HepG2 (cell line): Measurements from ENCODE around the gene PARK7. TPM values are rescaled to one million over a fixed set of nuclear protein-coding genes. Genes with fewer than 3 reads are reported as not detected.

Experiments used
- ARNT2 ChIP-seq: sonication (generic); formaldehyde crosslinking; IDR thresholded peaks from 2 replicates; pipeline ENCODE4 v1.8.0; 2022; ENCODE audit warnings: mild to moderate bottlenecking, low read depth, missing genetic modification reagents, moderate library complexity
- ELF1 ChIP-seq: sonication (generic); formaldehyde crosslinking; IDR thresholded peaks from 2 replicates; pipeline ENCODE4 v1.4.0; 2020; ENCODE audit warnings: missing genetic modification reagents
- FOXO1 ChIP-seq: sonication (generic); formaldehyde crosslinking; IDR thresholded peaks from 2 replicates; pipeline ENCODE4 v1.4.0; 2020; ENCODE audit warnings: missing genetic modification reagents
- GFI1 ChIP-seq: sonication (generic); formaldehyde crosslinking; IDR thresholded peaks from 2 replicates; pipeline ENCODE4 v1.5.0; 2020; ENCODE audit warnings: missing genetic modification reagents, mild to moderate bottlenecking, borderline replicate concordance
- GTF2F1 ChIP-seq: fragments of 150-350 bp; IDR thresholded peaks from 2 replicates; pipeline ENCODE4 v1.6.1; 2014; ENCODE audit warnings: low read length
- KDM5A ChIP-seq: fragments of 200-600 bp; sonication (generic); IDR thresholded peaks from 2 replicates; pipeline ENCODE4 v1.7.0; 2018; ENCODE audit warnings: antibody characterized with exemption, mild to moderate bottlenecking, low read length, borderline replicate concordance
- KLF9 ChIP-seq: IDR thresholded peaks from 2 replicates; pipeline ENCODE4 v1.6.1; 2016; ENCODE audit warnings: low read depth
- MXI1 ChIP-seq: IDR thresholded peaks from 3 replicates; pipeline ENCODE4 v1.6.1; 2012; ENCODE audit warnings: low read depth, low read length, inconsistent platforms, borderline replicate concordance
- PAWR ChIP-seq: sonication (generic); formaldehyde crosslinking; IDR thresholded peaks from 2 replicates; pipeline ENCODE4 v1.4.0; 2020; ENCODE audit warnings: missing genetic modification reagents, mild to moderate bottlenecking, borderline replicate concordance
- PHF20 ChIP-seq: sonication (generic); formaldehyde crosslinking; IDR thresholded peaks from 2 replicates; pipeline ENCODE4 v1.5.0; 2020; ENCODE audit warnings: mild to moderate bottlenecking, missing genetic modification reagents
- RORA ChIP-seq: sonication (generic); formaldehyde crosslinking; IDR thresholded peaks from 2 replicates; pipeline ENCODE4 v1.5.0; 2020; ENCODE audit warnings: mild to moderate bottlenecking, missing genetic modification reagents, moderate library complexity
- ZFP36L1 ChIP-seq: sonication (generic); formaldehyde crosslinking; IDR thresholded peaks from 2 replicates; pipeline ENCODE4 v1.8.0; 2022; ENCODE audit warnings: mild to moderate bottlenecking, missing genetic modification reagents, moderate library complexity
- ZNF232 ChIP-seq: sonication (generic); formaldehyde crosslinking; IDR thresholded peaks from 2 replicates; pipeline ENCODE4 v1.4.0; 2020; ENCODE audit warnings: missing genetic modification reagents, borderline replicate concordance
- ZNF383 ChIP-seq: sonication (generic); formaldehyde crosslinking; IDR thresholded peaks from 2 replicates; pipeline ENCODE4 v1.4.0; 2020; ENCODE audit warnings: missing genetic modification reagents, mild to moderate bottlenecking, borderline replicate concordance
- polyA plus RNA-seq, 8 experiments: library from polyadenylated mRNA; depleted of rRNA in 3 of 8; stranded (reverse) in 7 of 8; unstranded in 1 of 8; fragments of >200 nt; fragmentation: Illumina TruSeq in 4 of 8; extraction: Trizol in 4 of 8; gene quantifications; 2 replicates each; pipeline versions ENCODE4 v1.2.1 to v1.2.3, GENCODE V29; 2011 to 2016; ENCODE audit warnings: low read depth in 4 of 8, missing spikeins in 1 of 8, mixed read lengths in 1 of 8; ENCODE audit not compliant: insufficient read depth in 1 of 8
- total RNA-seq, 5 experiments: library from RNA; depleted of rRNA; stranded (reverse); fragments of >200 nt; fragmentation: Illumina TruSeq; extraction: Trizol; gene quantifications; 2 replicates each; pipeline ENCODE4 v1.2.3, GENCODE V29; 2016; ENCODE audit warnings: low read depth in 1 of 5
- TF ChIP-seq, protein P1 (sequence below): sonication (generic); formaldehyde crosslinking; IDR thresholded peaks from 2 replicates; pipeline ENCODE4 v1.9.0; 2022; ENCODE audit warnings: low read depth, missing genetic modification reagents
- TF ChIP-seq, protein P2 (sequence below): IDR thresholded peaks from 2 replicates; pipeline ENCODE4 v1.6.1; 2018; ENCODE audit warnings: missing genetic modification reagents, mild to moderate bottlenecking, missing compliant biosample characterization
- TF ChIP-seq, protein P3 (sequence below): sonication (generic); formaldehyde crosslinking; IDR thresholded peaks from 2 replicates; pipeline ENCODE4 v1.4.0; 2020; ENCODE audit warnings: mild to moderate bottlenecking, missing genetic modification reagents
- TF ChIP-seq, protein P4 (sequence below): sonication (generic); formaldehyde crosslinking; conservative IDR thresholded peaks from 2 replicates; pipeline ENCODE4 v1.8.0; 2022; ENCODE audit warnings: low read depth, missing genetic modification reagents
- TF ChIP-seq, protein P5 (sequence below): IDR thresholded peaks from 2 replicates; pipeline ENCODE4 v1.6.1; 2012; ENCODE audit warnings: inconsistent platforms

Gene PARK7
- total and polyA plus RNA-seq, 2 of the 13 experiments (the other 11 are each of a cell fraction or from before 2014, with no cell fraction given): 212 to 296 TPM

DNA sequence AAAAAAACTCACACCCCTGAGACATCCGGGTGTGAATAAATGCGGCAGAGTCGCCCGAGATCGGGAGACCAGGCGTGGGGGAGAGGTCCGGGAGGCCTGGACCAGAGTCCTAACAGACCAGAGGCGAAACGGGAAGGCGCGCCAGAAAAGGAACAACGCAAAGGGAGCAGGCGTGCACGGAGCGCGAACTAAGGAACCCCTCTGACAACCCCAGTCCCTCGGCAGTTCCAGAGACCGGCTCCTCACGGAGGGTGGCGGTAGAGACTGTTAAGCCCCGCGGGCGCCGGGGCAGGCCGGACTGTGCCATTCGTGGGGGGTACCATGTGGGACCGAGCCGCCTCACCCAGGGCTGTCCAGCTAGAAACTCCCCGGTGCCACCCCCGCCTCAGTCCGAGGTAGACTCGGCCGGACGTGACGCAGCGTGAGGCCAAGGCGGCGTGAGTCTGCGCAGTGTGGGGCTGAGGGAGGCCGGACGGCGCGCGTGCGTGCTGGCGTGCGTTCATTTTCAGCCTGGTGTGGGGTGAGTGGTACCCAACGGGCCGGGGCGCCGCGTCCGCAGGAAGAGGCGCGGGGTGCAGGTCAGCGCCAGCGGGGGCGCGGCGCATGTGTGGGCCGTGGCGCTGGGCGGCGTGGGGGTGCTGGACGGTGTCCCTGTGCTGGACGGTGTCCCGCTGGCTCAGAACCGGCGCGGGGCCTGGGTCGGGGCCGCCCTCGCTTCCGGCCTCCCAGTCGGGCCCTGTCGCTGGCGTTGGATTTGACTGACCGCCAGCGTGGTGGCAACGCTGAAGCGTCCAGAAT lies at the start of gene PARK7 (continued):
- TF ChIP-seq, protein P1, sequence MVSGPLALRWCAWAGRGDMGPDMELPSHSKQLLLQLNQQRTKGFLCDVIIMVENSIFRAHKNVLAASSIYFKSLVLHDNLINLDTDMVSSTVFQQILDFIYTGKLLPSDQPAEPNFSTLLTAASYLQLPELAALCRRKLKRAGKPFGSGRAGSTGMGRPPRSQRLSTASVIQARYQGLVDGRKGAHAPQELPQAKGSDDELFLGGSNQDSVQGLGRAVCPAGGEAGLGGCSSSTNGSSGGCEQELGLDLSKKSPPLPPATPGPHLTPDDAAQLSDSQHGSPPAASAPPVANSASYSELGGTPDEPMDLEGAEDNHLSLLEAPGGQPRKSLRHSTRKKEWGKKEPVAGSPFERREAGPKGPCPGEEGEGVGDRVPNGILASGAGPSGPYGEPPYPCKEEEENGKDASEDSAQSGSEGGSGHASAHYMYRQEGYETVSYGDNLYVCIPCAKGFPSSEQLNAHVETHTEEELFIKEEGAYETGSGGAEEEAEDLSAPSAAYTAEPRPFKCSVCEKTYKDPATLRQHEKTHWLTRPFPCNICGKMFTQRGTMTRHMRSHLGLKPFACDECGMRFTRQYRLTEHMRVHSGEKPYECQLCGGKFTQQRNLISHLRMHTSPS: 0 out of 2 replicates have a peak, but pooled peaks have one; percentile 6
- TF ChIP-seq ZNF232 (CRISPR knock-in tag) (no peak), GFI1 (CRISPR knock-in tag) (peak; percentile 83), MXI1 (peak; percentile 86; the same call in 1 of the 3 replicates), FOXO1 (CRISPR knock-in tag) (peak; percentile 49), KDM5A (peak; percentile 79; the same call in 1 of the 2 replicates), KLF9 (CRISPR knock-in tag) (no peak), PAWR (CRISPR knock-in tag) (0 out of 2 replicates have a peak, but pooled peaks have one; percentile 49), ELF1 (peak; percentile 47; the same call in 1 of the 2 replicates), ZNF383 (CRISPR knock-in tag) (peak; percentile 96; the same call in 1 of the 2 replicates), PHF20 (CRISPR knock-in tag) (peak; percentile 88), GTF2F1 (no peak), ZFP36L1 (CRISPR knock-in tag) (peak; percentile 60; the same call in 1 of the 2 replicates), RORA (no peak), ARNT2 (CRISPR knock-in tag) (peak; percentile 96)
- TF ChIP-seq, protein P2, sequence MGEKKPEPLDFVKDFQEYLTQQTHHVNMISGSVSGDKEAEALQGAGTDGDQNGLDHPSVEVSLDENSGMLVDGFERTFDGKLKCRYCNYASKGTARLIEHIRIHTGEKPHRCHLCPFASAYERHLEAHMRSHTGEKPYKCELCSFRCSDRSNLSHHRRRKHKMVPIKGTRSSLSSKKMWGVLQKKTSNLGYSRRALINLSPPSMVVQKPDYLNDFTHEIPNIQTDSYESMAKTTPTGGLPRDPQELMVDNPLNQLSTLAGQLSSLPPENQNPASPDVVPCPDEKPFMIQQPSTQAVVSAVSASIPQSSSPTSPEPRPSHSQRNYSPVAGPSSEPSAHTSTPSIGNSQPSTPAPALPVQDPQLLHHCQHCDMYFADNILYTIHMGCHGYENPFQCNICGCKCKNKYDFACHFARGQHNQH (CRISPR knock-in tag): no peak; the same call in none of the 2 replicates
- TF ChIP-seq, protein P3, sequence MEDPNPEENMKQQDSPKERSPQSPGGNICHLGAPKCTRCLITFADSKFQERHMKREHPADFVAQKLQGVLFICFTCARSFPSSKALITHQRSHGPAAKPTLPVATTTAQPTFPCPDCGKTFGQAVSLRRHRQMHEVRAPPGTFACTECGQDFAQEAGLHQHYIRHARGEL (CRISPR knock-in tag): no peak
- TF ChIP-seq, protein P4, sequence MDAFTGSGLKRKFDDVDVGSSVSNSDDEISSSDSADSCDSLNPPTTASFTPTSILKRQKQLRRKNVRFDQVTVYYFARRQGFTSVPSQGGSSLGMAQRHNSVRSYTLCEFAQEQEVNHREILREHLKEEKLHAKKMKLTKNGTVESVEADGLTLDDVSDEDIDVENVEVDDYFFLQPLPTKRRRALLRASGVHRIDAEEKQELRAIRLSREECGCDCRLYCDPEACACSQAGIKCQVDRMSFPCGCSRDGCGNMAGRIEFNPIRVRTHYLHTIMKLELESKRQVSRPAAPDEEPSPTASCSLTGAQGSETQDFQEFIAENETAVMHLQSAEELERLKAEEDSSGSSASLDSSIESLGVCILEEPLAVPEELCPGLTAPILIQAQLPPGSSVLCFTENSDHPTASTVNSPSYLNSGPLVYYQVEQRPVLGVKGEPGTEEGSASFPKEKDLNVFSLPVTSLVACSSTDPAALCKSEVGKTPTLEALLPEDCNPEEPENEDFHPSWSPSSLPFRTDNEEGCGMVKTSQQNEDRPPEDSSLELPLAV (CRISPR knock-in tag): no peak
- TF ChIP-seq, protein P5, sequence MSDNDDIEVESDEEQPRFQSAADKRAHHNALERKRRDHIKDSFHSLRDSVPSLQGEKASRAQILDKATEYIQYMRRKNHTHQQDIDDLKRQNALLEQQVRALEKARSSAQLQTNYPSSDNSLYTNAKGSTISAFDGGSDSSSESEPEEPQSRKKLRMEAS: peak; percentile 91
